Heart left ventricle (tissue), 16 donors: ENCODE data around the gene CADM3. TPM values are rescaled to one million over a fixed set of nuclear protein-coding genes. Genes with fewer than 3 reads are reported as not detected.

Experiments
- ATAC-seq, 4 donors: fragments of 200-7000 bp; cut with Tn5 transposase; one replicate each; pipeline ENCODE4 v1.9.1; 2020 to 2022; ENCODE audit warnings: moderate library complexity in 4 of 4, mild to moderate bottlenecking in 3 of 4, moderate number of reproducible peaks in 1 of 4
- DNase-seq, 5 donors: peaks; one replicate each; pipeline ENCODE4 v3.0.0-alpha.2; 2020
- H3K27ac ChIP-seq, 12 donors: fragments of 200-600 bp; sonication (generic) in 4 of 12; one replicate each; pipeline versions ENCODE4 v1.5.0 to v1.8.0; 2016 to 2022; ENCODE audit warnings: mild to moderate bottlenecking in 2 of 12
- H3K27me3 ChIP-seq, 9 donors: fragments of 200-600 bp; sonication (generic) in 2 of 9; one replicate each; pipeline versions ENCODE4 v1.5.1 to v1.8.0; 2016 to 2022; ENCODE audit warnings: mild to moderate bottlenecking in 3 of 9
- H3K36me3 ChIP-seq, 9 donors: fragments of 200-600 bp; sonication (generic) in 2 of 9; one replicate each; pipeline versions ENCODE4 v1.5.0 to v1.8.0; 2018 to 2022; ENCODE audit warnings: mild to moderate bottlenecking in 2 of 9
- H3K4me1 ChIP-seq, 12 donors: fragments of 200-600 bp; sonication (generic) in 4 of 12; one replicate each; pipeline versions ENCODE4 v1.5.0 to v1.8.0; 2016 to 2022; ENCODE audit warnings: mild to moderate bottlenecking in 3 of 12
- H3K4me3 ChIP-seq, 12 donors: fragments of 200-600 bp; sonication (generic) in 4 of 12; one replicate each; pipeline versions ENCODE4 v1.5.0 to v1.8.0; 2017 to 2022; ENCODE audit warnings: mild to moderate bottlenecking in 9 of 12, moderate library complexity in 4 of 12
- H3K9me3 ChIP-seq, 12 donors: fragments of 200-600 bp; sonication (generic) in 4 of 12; one replicate each; pipeline versions ENCODE4 v1.5.0 to v1.8.0; 2016 to 2022; ENCODE audit warnings: mild to moderate bottlenecking in 1 of 12
- POLR2A ChIP-seq, 2 donors: fragments of 450-650 bp; IDR thresholded peaks; one replicate each; pipeline ENCODE4 v1.6.1; 2017; ENCODE audit warnings: antibody characterized with exemption in 2 of 2, mild to moderate bottlenecking in 2 of 2, moderate library complexity in 2 of 2
- WGBS, 4 donors: extraction: QIAGEN DNeasy Blood & Tissue Kit in 2 of 4; methylation state at CpG; one replicate each; pipeline versions ENCODE4 v1.1.5 to v1.1.7; 2013 to 2018; 5-methylcytosine and 5-hydroxymethylcytosine counted together
- intact Hi-C, 10 donors: fragments of 100-400 bp; cut with DNase I; formaldehyde crosslinking; loops; one replicate each; pipeline versions ENCODE4 v1.11.1 to v1.14.2; 2022
- polyA plus RNA-seq, 2 donors: library from polyadenylated mRNA; stranded (reverse); fragments of 200-250 nt; gene quantifications; one replicate each; pipeline ENCODE4 v1.2.3, GENCODE V29; 2013
- total RNA-seq, 9 donors: library from RNA; depleted of rRNA in 2 of 9; stranded (reverse); fragments of >200 nt in 2 of 9; fragmentation: NEBNext Ultra II Directional in 3 of 9; extraction: Animal tissue kit (Norgen Biotek cat#: 25700) in 3 of 9; gene quantifications; one replicate each; pipeline versions ENCODE4 v1.1.0 to v1.2.4, GENCODE V29; 2016 to 2023
- TF ChIP-seq, protein P1 (sequence below), 12 donors: fragments of 200-600 bp; sonication (generic) in 4 of 12; IDR thresholded peaks; one replicate each; pipeline versions ENCODE4 v1.5.0 to v1.8.0; 2018 to 2022; ENCODE audit warnings: antibody characterized with exemption in 12 of 12, mild to moderate bottlenecking in 5 of 12
- donor health status: ischemic (EF 13 %, LVEDD 7.1; RV severe dilation, severe dysfunction).
- donor health status: healthy with polysubstance abuse.
- donor health status: DM: no; HTN: yes; CAD: no.
- donor health status: DM: no; HTN: no; CAD: no.
- donor health status: ischemic (EF 25% LVEDD 6.9; RV normal size, moderate dysfunction).
- donor health status: ischemic (EF 25% LVEDD 5.7; RV mildly dilated, moderate dysfunction).
- donor health status: healthy.
- donor health status: DM: yes; HTN: yes; CAD: no.
- donor health status: ischemic (EF 35%, LVEDD 5.7; RV mildly dilated, moderate dysfunction).
- donor health status: nonischemic (EF 11% LVEDD 7.7; RV severe dilation, severe dysfunction).
- donor health status: DM: yes; HTN: yes; CAD: no.
- donor health status: PGD.
- donor health status: ischemic (EF 29% LVEDD 5.4; RV normal size, mild dysfunction).
- donor health status: nonischemic (EF 23%, LVEDD 6.1; RV moderate dilation, normal function).

CADM3 gene
- total and polyA plus RNA-seq, 11 donors, result 0.93 to 14.3 (median 2.3) TPM

DNA sequence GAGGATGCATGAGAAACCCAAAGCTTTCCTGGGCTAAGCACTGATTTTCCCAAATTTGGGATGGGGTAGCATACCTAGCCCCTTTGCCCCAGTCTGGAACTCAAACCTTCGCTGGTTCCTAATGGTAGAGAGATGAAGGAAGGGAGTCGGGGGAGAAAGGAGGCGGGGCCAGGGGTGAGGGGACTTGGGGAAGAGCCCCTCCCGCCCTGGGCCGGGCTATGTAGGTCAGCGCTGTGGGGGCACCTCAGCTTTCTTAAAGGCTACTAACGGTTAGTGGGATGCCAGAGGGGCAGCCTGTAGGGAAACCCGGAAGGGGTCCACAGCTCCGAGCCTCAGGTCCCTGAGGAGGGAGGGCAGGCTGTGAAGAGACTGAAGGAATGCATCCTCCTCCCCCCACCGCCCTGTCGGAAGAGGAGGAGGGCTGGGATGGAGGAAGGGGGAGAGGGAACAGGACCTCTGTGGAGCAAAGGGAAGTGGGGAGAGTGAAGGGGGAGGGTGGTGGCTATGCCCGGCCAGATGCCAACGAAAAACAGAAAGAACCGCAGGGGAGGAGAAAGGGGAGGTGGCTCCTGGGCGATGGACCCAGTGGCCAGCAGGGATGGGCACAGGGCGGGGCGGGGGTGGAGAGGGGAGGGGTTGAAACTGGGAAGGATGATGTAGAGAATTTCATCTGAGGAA, 1.3 kb downstream of the CADM3 start:
- H3K27me3 ChIP-seq, result peaks cover 9 to 76% (median 31%) of the 10 kb centered on the region in 9 donors
- intact Hi-C loops, result no loop called here
- H3K4me3 ChIP-seq, result peak overlapping the region in 5 of 12 donors; percentile 21 to 37 (median 31)
- H3K27ac ChIP-seq, result no peak overlapping the region
- no peak for TF ChIP-seq POLR2A (IDR thresholded peaks at IDR 0.05)
- TF ChIP-seq, protein P1, sequence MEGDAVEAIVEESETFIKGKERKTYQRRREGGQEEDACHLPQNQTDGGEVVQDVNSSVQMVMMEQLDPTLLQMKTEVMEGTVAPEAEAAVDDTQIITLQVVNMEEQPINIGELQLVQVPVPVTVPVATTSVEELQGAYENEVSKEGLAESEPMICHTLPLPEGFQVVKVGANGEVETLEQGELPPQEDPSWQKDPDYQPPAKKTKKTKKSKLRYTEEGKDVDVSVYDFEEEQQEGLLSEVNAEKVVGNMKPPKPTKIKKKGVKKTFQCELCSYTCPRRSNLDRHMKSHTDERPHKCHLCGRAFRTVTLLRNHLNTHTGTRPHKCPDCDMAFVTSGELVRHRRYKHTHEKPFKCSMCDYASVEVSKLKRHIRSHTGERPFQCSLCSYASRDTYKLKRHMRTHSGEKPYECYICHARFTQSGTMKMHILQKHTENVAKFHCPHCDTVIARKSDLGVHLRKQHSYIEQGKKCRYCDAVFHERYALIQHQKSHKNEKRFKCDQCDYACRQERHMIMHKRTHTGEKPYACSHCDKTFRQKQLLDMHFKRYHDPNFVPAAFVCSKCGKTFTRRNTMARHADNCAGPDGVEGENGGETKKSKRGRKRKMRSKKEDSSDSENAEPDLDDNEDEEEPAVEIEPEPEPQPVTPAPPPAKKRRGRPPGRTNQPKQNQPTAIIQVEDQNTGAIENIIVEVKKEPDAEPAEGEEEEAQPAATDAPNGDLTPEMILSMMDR (IDR thresholded peaks at IDR 0.05), result no peak
- no peaks in the 10 kb centered on the region for H3K9me3 ChIP-seq
- H3K36me3 ChIP-seq, result no peaks in the 10 kb centered on the region
- peak in 3 of 4 donors; percentile 31 to 55 (median 53) for ATAC-seq
- H3K4me1 ChIP-seq, result peaks cover 0 to 19% (median 0%) of the 10 kb centered on the region in 12 donors
- 2 to 3% (median 3%) methylated on average over 17 of the region's 17 CpGs for WGBS, 4 donors
- peak in 3 of 5 donors; percentile 23 to 37 (median 30) for DNase-seq

DNA sequence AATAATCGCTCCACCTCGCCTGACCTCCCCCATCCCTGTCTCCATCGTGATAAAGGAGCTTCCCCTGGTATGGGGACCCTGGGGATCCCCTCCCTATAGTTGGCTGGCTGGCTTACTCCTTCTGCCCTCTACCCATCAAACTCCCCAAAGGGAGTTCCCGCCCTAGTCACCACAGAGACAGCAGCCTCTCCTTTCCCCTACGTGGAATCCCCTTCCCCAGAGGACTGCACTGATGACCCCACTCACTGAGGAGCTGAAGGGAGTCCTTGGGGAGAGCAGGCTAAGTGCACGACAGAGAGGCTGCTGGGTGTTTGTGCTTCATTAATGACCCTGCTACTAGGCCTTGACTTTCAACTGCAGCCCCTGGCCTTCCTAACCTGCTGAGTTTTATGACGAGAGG, 1.9 kb downstream of the CADM3 start:
- H3K27ac ChIP-seq, result no peak overlapping the region
- intact Hi-C loops, result no loop called here
- whole genome bisulfite sequencing, 4 donors, result 21 to 29% (median 24%) methylated on average over 7 of the region's 7 CpGs

DNA sequence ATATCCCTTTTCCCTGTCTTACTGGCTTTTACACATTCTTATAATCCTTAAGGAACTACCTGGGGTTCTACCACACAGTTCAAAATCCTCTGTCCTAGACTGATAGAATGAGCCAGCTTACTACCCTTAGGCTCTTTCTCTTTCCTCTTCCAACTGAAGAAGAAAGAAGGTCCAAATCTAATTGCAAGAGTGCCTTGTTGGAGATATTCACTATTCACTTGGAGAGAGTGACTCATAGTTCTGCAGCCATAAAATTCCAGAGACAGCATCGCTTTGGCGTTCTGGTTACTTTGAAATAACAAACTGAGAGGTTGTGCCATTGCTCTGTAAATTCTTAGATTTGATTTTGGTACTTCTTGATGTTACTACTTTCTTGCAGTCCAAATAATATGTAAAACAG, 4.2 kb downstream of the CADM3 start:
- ATAC-seq, result no peak
- 73 to 88% (median 79%) methylated on average over 2 of the region's 2 CpGs for WGBS, 4 donors
- Histone ChIP-seq H3K4me3 (no peak overlapping the region), H3K27me3 (peaks cover 6 to 71% (median 28%) of the 10 kb centered on the region in 9 donors), H3K36me3 (no peaks in the 10 kb centered on the region), H3K9me3 (no peaks in the 10 kb centered on the region), H3K27ac (no peak overlapping the region), H3K4me1 (peaks cover 0 to 19% (median 0%) of the 10 kb centered on the region in 12 donors)
- DNase-seq, result no peak
- intact Hi-C loops, result no loop called here
- TF ChIP-seq, protein P1 (IDR thresholded peaks at IDR 0.05), result no peak
- TF ChIP-seq POLR2A (IDR thresholded peaks at IDR 0.05), result no peak

More for the DNA sequence above, 1.9 kb downstream of the CADM3 start:
- Histone ChIP-seq H3K27me3 (peaks cover 9 to 73% (median 31%) of the 10 kb centered on the region in 9 donors), H3K36me3 (no peaks in the 10 kb centered on the region), H3K4me1 (peaks cover 0 to 19% (median 0%) of the 10 kb centered on the region in 12 donors), H3K9me3 (no peaks in the 10 kb centered on the region), H3K4me3 (no peak overlapping the region)
- ATAC-seq (no peak), DNase-seq (no peak)
- no peak for TF ChIP-seq POLR2A (IDR thresholded peaks at IDR 0.05)
- TF ChIP-seq, protein P1 (IDR thresholded peaks at IDR 0.05), result no peak

DNA sequence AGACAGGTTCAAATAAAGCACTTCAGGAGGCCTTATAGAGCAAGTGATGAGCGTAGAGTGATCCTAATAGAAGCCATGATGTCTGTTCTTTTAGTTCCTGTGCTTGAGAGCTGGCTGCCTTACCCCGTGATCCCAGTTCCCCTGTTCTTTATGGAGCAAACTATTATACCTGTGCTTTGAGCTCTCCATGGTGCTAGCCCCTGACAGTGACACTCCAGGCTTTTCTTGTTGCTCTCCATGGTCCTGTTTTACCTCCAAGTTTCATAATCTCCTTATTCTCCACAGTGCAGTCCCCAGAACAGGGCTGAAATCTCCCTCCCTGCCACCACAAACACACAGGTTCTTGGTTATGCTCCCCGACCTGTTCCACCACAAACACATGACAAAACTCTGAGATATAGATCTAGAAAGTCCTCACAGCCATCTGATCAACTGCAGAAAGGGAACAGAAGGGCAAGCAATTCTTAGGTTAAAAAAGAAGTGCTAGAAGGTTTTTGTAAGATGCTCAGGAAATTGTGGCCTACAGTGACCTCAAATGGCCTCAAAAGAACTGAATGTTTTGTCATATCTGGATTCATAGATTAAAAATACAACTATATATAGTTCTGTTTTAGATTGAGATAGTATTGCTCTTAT, 6.0 kb downstream of the CADM3 start:
- Histone ChIP-seq H3K4me1 (peaks cover 0 to 5% (median 0%) of the 10 kb centered on the region in 12 donors), H3K27me3 (peaks cover 0 to 64% (median 17%) of the 10 kb centered on the region in 9 donors), H3K27ac (no peak overlapping the region), H3K36me3 (no peaks in the 10 kb centered on the region), H3K4me3 (no peak overlapping the region), H3K9me3 (no peaks in the 10 kb centered on the region)
- 7 to 13% (median 8%) methylated on average over 3 of the region's 3 CpGs for WGBS, 4 donors
- no peak for TF ChIP-seq POLR2A (IDR thresholded peaks at IDR 0.05)
- TF ChIP-seq, protein P1 (IDR thresholded peaks at IDR 0.05), result no peak
- ATAC-seq, result peak in 3 of 4 donors; percentile 70 to 76 (median 72)
- peak in 3 of 5 donors; percentile 42 to 50 (median 44) for DNase-seq
- intact Hi-C loops, result no loop called here
